Spleen (tissue), 7 donors: Measurements from ENCODE around the gene EID3.

Experiments
- POLR2A ChIP-seq, 3 donors: fragments of 450-650 bp; IDR thresholded peaks; one replicate each; pipeline ENCODE4 v1.5.1; 2017; ENCODE audit warnings: antibody characterized with exemption in 3 of 3, mild to moderate bottlenecking in 1 of 3
- POLR2AphosphoS5 ChIP-seq, 3 donors: sonication (generic); formaldehyde crosslinking; IDR thresholded peaks; one replicate each; pipeline ENCODE4 v1.5.1; 2017; ENCODE audit warnings: antibody characterized with exemption in 3 of 3
- TF ChIP-seq, protein P1 (sequence below), 11 experiments: fragments of 200-600 bp in 7 of 11; fragments of 450-650 bp in 4 of 11; sonication (generic) in 4 of 11; IDR thresholded peaks in 8 of 11; conservative IDR thresholded peaks in 3 of 11; 1 replicate in 7 of 11; 2 replicates in 4 of 11; pipeline versions ENCODE4 v1.4.0 to v1.8.0; 2016 to 2021; ENCODE audit warnings: antibody characterized with exemption in 11 of 11, inconsistent platforms in 4 of 11, mild to moderate bottlenecking in 1 of 11
- donor health status: DM: no; HTN: no; CAD: no; lungs with moderate emphysema.
- donor health status: DM: no; HTN: no; CAD: no.
- donor health status: DM: no; HTN: no; CAD: no.

GRCh38 chr12:104304261-104305009, 896 bp downstream of the EID3 start:
- TF ChIP-seq POLR2A (IDR thresholded peaks at IDR 0.05) = no peak
- TF ChIP-seq, protein P1, sequence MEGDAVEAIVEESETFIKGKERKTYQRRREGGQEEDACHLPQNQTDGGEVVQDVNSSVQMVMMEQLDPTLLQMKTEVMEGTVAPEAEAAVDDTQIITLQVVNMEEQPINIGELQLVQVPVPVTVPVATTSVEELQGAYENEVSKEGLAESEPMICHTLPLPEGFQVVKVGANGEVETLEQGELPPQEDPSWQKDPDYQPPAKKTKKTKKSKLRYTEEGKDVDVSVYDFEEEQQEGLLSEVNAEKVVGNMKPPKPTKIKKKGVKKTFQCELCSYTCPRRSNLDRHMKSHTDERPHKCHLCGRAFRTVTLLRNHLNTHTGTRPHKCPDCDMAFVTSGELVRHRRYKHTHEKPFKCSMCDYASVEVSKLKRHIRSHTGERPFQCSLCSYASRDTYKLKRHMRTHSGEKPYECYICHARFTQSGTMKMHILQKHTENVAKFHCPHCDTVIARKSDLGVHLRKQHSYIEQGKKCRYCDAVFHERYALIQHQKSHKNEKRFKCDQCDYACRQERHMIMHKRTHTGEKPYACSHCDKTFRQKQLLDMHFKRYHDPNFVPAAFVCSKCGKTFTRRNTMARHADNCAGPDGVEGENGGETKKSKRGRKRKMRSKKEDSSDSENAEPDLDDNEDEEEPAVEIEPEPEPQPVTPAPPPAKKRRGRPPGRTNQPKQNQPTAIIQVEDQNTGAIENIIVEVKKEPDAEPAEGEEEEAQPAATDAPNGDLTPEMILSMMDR (IDR thresholded peaks at IDR 0.05 in 8 of 11, conservative IDR thresholded peaks at IDR 0.05 in 3 of 11) = no peak
- TF ChIP-seq POLR2AphosphoS5 (IDR thresholded peaks at IDR 0.05) = no peak
